MM.1S (cell line): Measurements from ENCODE around the gene PDE3B.

Experiments
- DNase-seq: peaks from one replicate; pipeline ENCODE4 v3.0.0-alpha.2; 2015
- H2AFZ ChIP-seq: fragments of 300-600 bp; sonication (generic); 2 replicates; pipeline ENCODE4 v1.6.0; 2016; ENCODE audit warnings: antibody characterized with exemption, low read length
- H3F3A ChIP-seq: fragments of 300-600 bp; sonication (generic); 2 replicates; pipeline ENCODE4 v1.6.1; 2016; ENCODE audit warnings: mild to moderate bottlenecking, antibody characterized with exemption, low read length, moderate library complexity, mixed read lengths; ENCODE audit not compliant: insufficient read depth
- H3K27ac ChIP-seq: fragments of 300-600 bp; sonication (generic); 2 replicates; pipeline ENCODE4 v1.5.1; 2016; ENCODE audit warnings: mild to moderate bottlenecking, low read length
- H3K27me3 ChIP-seq: fragments of 300-600 bp; sonication (generic); replicated peaks from 2 replicates; pipeline ENCODE4 v1.6.0; 2016; ENCODE audit warnings: low read length; ENCODE audit not compliant: insufficient read depth
- H3K36me3 ChIP-seq: fragments of 300-600 bp; sonication (generic); replicated peaks from 2 replicates; pipeline ENCODE4 v1.6.1; 2016; ENCODE audit warnings: mild to moderate bottlenecking, low read length, mixed read lengths; ENCODE audit not compliant: insufficient read depth
- H3K4me1 ChIP-seq: fragments of 300-600 bp; sonication (generic); 2 replicates; pipeline ENCODE4 v1.6.1; 2016; ENCODE audit warnings: low read length, mixed read lengths
- H3K4me2 ChIP-seq: fragments of 300-600 bp; sonication (generic); 2 replicates; pipeline ENCODE4 v1.6.0; 2016; ENCODE audit warnings: low read depth, low read length
- H3K4me3 ChIP-seq: fragments of 300-600 bp; sonication (generic); 2 replicates; pipeline ENCODE4 v1.5.1; 2016; ENCODE audit warnings: low read length, mixed read lengths
- H3K79me2 ChIP-seq: fragments of 300-600 bp; sonication (generic); 2 replicates; pipeline ENCODE4 v1.6.1; 2016; ENCODE audit warnings: mixed run types, low read length, mixed read lengths
- H3K9ac ChIP-seq: fragments of 300-600 bp; sonication (generic); 2 replicates; pipeline ENCODE4 v1.6.1; 2016; ENCODE audit warnings: low read length, mixed read lengths
- H3K9me2 ChIP-seq: fragments of 300-600 bp; sonication (generic); replicated peaks from 2 replicates; pipeline ENCODE4 v1.6.1; 2016; ENCODE audit warnings: mild to moderate bottlenecking, low read length, mixed read lengths; ENCODE audit not compliant: insufficient read depth
- H3K9me3 ChIP-seq: fragments of 300-600 bp; sonication (generic); replicated peaks from 2 replicates; pipeline ENCODE4 v1.6.1; 2016; ENCODE audit warnings: mild to moderate bottlenecking, low read length, mixed read lengths; ENCODE audit not compliant: insufficient read depth
- H4K20me1 ChIP-seq: fragments of 300-600 bp; sonication (generic); 2 replicates; pipeline ENCODE4 v1.6.1; 2016; ENCODE audit warnings: mild to moderate bottlenecking, low read length, moderate library complexity, mixed read lengths; ENCODE audit not compliant: insufficient read depth
- CTCF ChIP-seq: fragments of 300-600 bp; sonication (generic); IDR thresholded peaks from 2 replicates; pipeline ENCODE4 v1.5.1; 2016; ENCODE audit warnings: antibody characterized with exemption, low read length, mixed read lengths
- EZH2 ChIP-seq: fragments of 300-600 bp; sonication (generic); optimal IDR thresholded peaks from 2 replicates; pipeline ENCODE3; 2017; ENCODE audit warnings: low read depth, mild to moderate bottlenecking, antibody characterized with exemption, low read length, mixed read lengths
- EZH2phosphoT487 ChIP-seq: fragments of 300-600 bp; sonication (generic); IDR thresholded peaks from 2 replicates; pipeline ENCODE4 v1.6.1; 2018; ENCODE audit warnings: antibody characterized with exemption, low read length

The PDE3B gene

GRCh38 chr11:14835496-14836492 is 192.2 kb downstream of the PDE3B start:
- no peak overlapping the region for H3K9ac ChIP-seq
- no peaks in the 10 kb centered on the region for H3K9me3 ChIP-seq
- no peak overlapping the region for H3K4me3 ChIP-seq

GRCh38 chr11:14842002-14842401 is 198.4 kb downstream of the PDE3B start:
- no peaks in the 10 kb centered on the region for H4K20me1 ChIP-seq
- H3K4me2 ChIP-seq = no peak overlapping the region
- no peaks in the 10 kb centered on the region for H3K79me2 ChIP-seq
- H3K36me3 ChIP-seq = no peaks in the 10 kb centered on the region
- no peaks in the 10 kb centered on the region for H3K27me3 ChIP-seq
- no peaks in the 10 kb centered on the region for H3F3A ChIP-seq
- no peak for DNase-seq
- no peak overlapping the region for H3K4me3 ChIP-seq
- no peaks in the 10 kb centered on the region for H3K9me3 ChIP-seq
- H3K27ac ChIP-seq = no peak overlapping the region
- H3K9ac ChIP-seq = no peak overlapping the region
- H3K9me2 ChIP-seq = no peaks in the 10 kb centered on the region
- H2AFZ ChIP-seq = no peak overlapping the region
- TF ChIP-seq EZH2 (no peak), EZH2phosphoT487 (no peak), CTCF (no peak)
- H3K4me1 ChIP-seq = no peaks in the 10 kb centered on the region

More at GRCh38 chr11:14835496-14836492, 192.2 kb downstream of the PDE3B start:
- H3F3A ChIP-seq = no peaks in the 10 kb centered on the region
- H3K9me2 ChIP-seq = no peaks in the 10 kb centered on the region
- no peaks in the 10 kb centered on the region for H3K36me3 ChIP-seq
- no peaks in the 10 kb centered on the region for H4K20me1 ChIP-seq
- DNase-seq = no peak
- no peak overlapping the region for H3K4me2 ChIP-seq
- no peak overlapping the region for H2AFZ ChIP-seq
- H3K27me3 ChIP-seq = no peaks in the 10 kb centered on the region
- no peaks in the 10 kb centered on the region for H3K79me2 ChIP-seq
- no peak overlapping the region for H3K27ac ChIP-seq
- TF ChIP-seq CTCF = no peak
- no peak for TF ChIP-seq EZH2
- no peak for TF ChIP-seq EZH2phosphoT487
- no peaks in the 10 kb centered on the region for H3K4me1 ChIP-seq

- DNase-seq = no peak
- H3K27ac ChIP-seq = no peak overlapping the region
- TF ChIP-seq EZH2phosphoT487 = no peak
- no peak for TF ChIP-seq CTCF
- TF ChIP-seq EZH2 = no peak
Measured at GRCh38 chr11:14852571-14853177, 209.1 kb downstream of the PDE3B start.

More at GRCh38 chr11:14852571-14853177, 209.1 kb downstream of the PDE3B start:
- Histone ChIP-seq H3K36me3 (no peaks in the 10 kb centered on the region), H4K20me1 (no peaks in the 10 kb centered on the region), H3K9ac (no peak overlapping the region), H3F3A (no peaks in the 10 kb centered on the region), H3K9me3 (no peaks in the 10 kb centered on the region), H3K4me3 (no peak overlapping the region), H3K27me3 (no peaks in the 10 kb centered on the region), H3K4me1 (no peaks in the 10 kb centered on the region), H3K79me2 (no peaks in the 10 kb centered on the region), H2AFZ (no peak overlapping the region), H3K4me2 (no peak overlapping the region), H3K9me2 (no peaks in the 10 kb centered on the region)
